HepG2 (cell line): ENCODE data around the gene AHCY. TPM values are rescaled to one million over a fixed set of nuclear protein-coding genes. Genes with fewer than 3 reads are reported as not detected.

Experiments
- FOXA1 ChIP-seq, 2 experiments: fragments of 450-650 bp in 1 of 2; sonication (generic) in 1 of 2; formaldehyde crosslinking in 1 of 2; IDR thresholded peaks; 2 replicates each; pipeline versions ENCODE4 v1.4.0 to v1.6.1; 2016 to 2020; ENCODE audit warnings: missing genetic modification reagents in 1 of 2
- IKZF4 ChIP-seq: sonication (generic); formaldehyde crosslinking; IDR thresholded peaks from 2 replicates; pipeline ENCODE4 v1.5.1; 2020; ENCODE audit warnings: borderline replicate concordance, mild to moderate bottlenecking, low read depth, missing genetic modification reagents; ENCODE audit errors: not compliant biosample characterization
- KMT2A ChIP-seq: sonication (generic); formaldehyde crosslinking; IDR thresholded peaks from 2 replicates; pipeline ENCODE4 v1.4.0; 2020; ENCODE audit warnings: missing genetic modification reagents
- MBD4 ChIP-seq: IDR thresholded peaks from 2 replicates; pipeline ENCODE4 v1.6.1; 2012; ENCODE audit warnings: low read length, inconsistent platforms, borderline replicate concordance
- NFKBIZ ChIP-seq: IDR thresholded peaks from 2 replicates; pipeline ENCODE4 v1.6.1; 2018; ENCODE audit warnings: missing genetic modification reagents, missing compliant biosample characterization
- REPIN1 ChIP-seq: sonication (generic); formaldehyde crosslinking; IDR thresholded peaks from 2 replicates; pipeline ENCODE4 v1.8.0; 2022; ENCODE audit warnings: missing genetic modification reagents, low read depth, mild to moderate bottlenecking, borderline replicate concordance
- SIN3A ChIP-seq: IDR thresholded peaks from 2 replicates; pipeline ENCODE4 v1.6.1; 2011; ENCODE audit warnings: low read depth, mild to moderate bottlenecking, control low read depth, low read length, borderline replicate concordance
- SRF ChIP-seq: IDR thresholded peaks from 2 replicates; pipeline ENCODE4 v1.6.1; 2011; ENCODE audit warnings: mild to moderate bottlenecking, low read depth, low read length, moderate library complexity
- ZFP82 ChIP-seq: sonication (generic); formaldehyde crosslinking; IDR thresholded peaks from 2 replicates; pipeline ENCODE4 v1.5.1; 2020; ENCODE audit warnings: mild to moderate bottlenecking, missing genetic modification reagents, borderline replicate concordance
- ZFYVE20 ChIP-seq: sonication (generic); formaldehyde crosslinking; IDR thresholded peaks from 2 replicates; pipeline ENCODE4 v1.8.0; 2023; ENCODE audit warnings: low read depth, mild to moderate bottlenecking, moderate library complexity, missing genetic modification reagents, borderline replicate concordance
- ZNF720 ChIP-seq: sonication (generic); formaldehyde crosslinking; IDR thresholded peaks from 2 replicates; pipeline ENCODE4 v1.4.0; 2020; ENCODE audit warnings: missing genetic modification reagents
- polyA plus RNA-seq, 8 experiments: library from polyadenylated mRNA; depleted of rRNA in 3 of 8; stranded (reverse) in 7 of 8; unstranded in 1 of 8; fragments of >200 nt; fragmentation: Illumina TruSeq in 4 of 8; extraction: Trizol in 4 of 8; gene quantifications; 2 replicates each; pipeline versions ENCODE4 v1.2.1 to v1.2.3, GENCODE V29; 2011 to 2016; ENCODE audit warnings: low read depth in 4 of 8, missing spikeins in 1 of 8, mixed read lengths in 1 of 8; ENCODE audit not compliant: insufficient read depth in 1 of 8
- total RNA-seq, 5 experiments: library from RNA; depleted of rRNA; stranded (reverse); fragments of >200 nt; fragmentation: Illumina TruSeq; extraction: Trizol; gene quantifications; 2 replicates each; pipeline ENCODE4 v1.2.3, GENCODE V29; 2016; ENCODE audit warnings: low read depth in 1 of 5
- TF ChIP-seq, protein P1 (sequence below): sonication (generic); formaldehyde crosslinking; IDR thresholded peaks from 2 replicates; pipeline ENCODE4 v1.8.1; 2023; ENCODE audit warnings: mild to moderate bottlenecking, missing genetic modification reagents
- TF ChIP-seq, protein P2 (sequence below): sonication (generic); formaldehyde crosslinking; IDR thresholded peaks from 2 replicates; pipeline ENCODE4 v1.5.0; 2020; ENCODE audit warnings: mild to moderate bottlenecking, missing genetic modification reagents, borderline replicate concordance
- TF ChIP-seq, protein P3 (sequence below): sonication (generic); formaldehyde crosslinking; IDR thresholded peaks from 2 replicates; pipeline ENCODE4 v1.5.1; 2020; ENCODE audit warnings: mild to moderate bottlenecking, missing genetic modification reagents, borderline replicate concordance
- TF ChIP-seq, protein P4 (sequence below): sonication (generic); formaldehyde crosslinking; IDR thresholded peaks from 2 replicates; pipeline ENCODE4 v1.9.0; 2021; ENCODE audit warnings: missing genetic modification reagents, borderline replicate concordance

AHCY gene
- total and polyA plus RNA-seq, 2 of the 13 experiments (the other 11 are each of a cell fraction or from before 2014, with no cell fraction given), result 407 to 419 TPM

DNA sequence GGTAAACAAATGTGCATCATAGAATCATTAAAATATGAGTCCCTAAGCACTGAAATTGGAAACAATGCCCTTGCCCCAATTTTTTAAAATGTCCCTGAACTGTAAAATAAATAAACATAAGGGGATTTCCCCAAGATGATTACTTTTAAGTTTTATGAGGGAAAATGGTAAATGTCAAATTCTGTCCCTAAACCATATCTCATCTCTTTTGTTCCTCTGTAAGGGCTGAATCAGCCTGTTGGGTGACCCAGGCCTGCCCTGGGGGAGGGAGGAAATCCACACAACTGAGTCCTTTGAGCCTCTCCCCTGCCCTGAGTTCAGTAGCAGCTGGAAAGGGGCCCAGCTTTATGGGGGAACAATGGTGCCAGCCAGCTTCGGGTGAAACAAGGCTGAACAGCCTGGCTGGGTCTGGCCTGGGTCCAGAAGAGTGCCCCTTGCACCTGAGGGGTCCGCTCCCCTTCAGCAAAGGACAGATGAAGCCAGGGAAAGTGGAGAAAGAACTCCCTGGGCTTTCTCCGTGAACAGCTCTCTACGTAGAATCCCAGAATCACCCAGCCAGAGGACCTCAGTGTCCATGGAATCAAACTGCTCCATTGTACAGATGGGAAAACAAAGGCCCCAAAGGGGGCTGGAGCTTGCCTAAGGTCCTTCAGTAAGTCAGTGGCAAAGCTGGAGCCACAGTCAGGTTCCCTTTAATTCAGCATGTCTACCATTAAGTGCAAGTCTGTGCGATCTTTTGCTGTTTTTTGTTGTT, 31.7 kb upstream of the AHCY start (continued):
- TF ChIP-seq, protein P1, sequence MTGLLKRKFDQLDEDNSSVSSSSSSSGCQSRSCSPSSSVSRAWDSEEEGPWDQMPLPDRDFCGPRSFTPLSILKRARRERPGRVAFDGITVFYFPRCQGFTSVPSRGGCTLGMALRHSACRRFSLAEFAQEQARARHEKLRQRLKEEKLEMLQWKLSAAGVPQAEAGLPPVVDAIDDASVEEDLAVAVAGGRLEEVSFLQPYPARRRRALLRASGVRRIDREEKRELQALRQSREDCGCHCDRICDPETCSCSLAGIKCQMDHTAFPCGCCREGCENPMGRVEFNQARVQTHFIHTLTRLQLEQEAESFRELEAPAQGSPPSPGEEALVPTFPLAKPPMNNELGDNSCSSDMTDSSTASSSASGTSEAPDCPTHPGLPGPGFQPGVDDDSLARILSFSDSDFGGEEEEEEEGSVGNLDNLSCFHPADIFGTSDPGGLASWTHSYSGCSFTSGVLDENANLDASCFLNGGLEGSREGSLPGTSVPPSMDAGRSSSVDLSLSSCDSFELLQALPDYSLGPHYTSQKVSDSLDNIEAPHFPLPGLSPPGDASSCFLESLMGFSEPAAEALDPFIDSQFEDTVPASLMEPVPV, result no peak; the same call in 1 of the 2 replicates
- 0 out of 2 replicates have a peak, but pooled peaks have one; percentile 13 for TF ChIP-seq REPIN1 (CRISPR knock-in tag)
- peak; percentile 19 for TF ChIP-seq IKZF4 (CRISPR knock-in tag)
- TF ChIP-seq SRF, result no peak
- no peak for TF ChIP-seq ZFP82 (CRISPR knock-in tag)
- TF ChIP-seq KMT2A (CRISPR knock-in tag), result 0 out of 2 replicates have a peak, but pooled peaks have one; percentile 18
- 0 out of 2 replicates have a peak, but pooled peaks have one; percentile 20 for TF ChIP-seq NFKBIZ (CRISPR knock-in tag)
- TF ChIP-seq, protein P2, sequence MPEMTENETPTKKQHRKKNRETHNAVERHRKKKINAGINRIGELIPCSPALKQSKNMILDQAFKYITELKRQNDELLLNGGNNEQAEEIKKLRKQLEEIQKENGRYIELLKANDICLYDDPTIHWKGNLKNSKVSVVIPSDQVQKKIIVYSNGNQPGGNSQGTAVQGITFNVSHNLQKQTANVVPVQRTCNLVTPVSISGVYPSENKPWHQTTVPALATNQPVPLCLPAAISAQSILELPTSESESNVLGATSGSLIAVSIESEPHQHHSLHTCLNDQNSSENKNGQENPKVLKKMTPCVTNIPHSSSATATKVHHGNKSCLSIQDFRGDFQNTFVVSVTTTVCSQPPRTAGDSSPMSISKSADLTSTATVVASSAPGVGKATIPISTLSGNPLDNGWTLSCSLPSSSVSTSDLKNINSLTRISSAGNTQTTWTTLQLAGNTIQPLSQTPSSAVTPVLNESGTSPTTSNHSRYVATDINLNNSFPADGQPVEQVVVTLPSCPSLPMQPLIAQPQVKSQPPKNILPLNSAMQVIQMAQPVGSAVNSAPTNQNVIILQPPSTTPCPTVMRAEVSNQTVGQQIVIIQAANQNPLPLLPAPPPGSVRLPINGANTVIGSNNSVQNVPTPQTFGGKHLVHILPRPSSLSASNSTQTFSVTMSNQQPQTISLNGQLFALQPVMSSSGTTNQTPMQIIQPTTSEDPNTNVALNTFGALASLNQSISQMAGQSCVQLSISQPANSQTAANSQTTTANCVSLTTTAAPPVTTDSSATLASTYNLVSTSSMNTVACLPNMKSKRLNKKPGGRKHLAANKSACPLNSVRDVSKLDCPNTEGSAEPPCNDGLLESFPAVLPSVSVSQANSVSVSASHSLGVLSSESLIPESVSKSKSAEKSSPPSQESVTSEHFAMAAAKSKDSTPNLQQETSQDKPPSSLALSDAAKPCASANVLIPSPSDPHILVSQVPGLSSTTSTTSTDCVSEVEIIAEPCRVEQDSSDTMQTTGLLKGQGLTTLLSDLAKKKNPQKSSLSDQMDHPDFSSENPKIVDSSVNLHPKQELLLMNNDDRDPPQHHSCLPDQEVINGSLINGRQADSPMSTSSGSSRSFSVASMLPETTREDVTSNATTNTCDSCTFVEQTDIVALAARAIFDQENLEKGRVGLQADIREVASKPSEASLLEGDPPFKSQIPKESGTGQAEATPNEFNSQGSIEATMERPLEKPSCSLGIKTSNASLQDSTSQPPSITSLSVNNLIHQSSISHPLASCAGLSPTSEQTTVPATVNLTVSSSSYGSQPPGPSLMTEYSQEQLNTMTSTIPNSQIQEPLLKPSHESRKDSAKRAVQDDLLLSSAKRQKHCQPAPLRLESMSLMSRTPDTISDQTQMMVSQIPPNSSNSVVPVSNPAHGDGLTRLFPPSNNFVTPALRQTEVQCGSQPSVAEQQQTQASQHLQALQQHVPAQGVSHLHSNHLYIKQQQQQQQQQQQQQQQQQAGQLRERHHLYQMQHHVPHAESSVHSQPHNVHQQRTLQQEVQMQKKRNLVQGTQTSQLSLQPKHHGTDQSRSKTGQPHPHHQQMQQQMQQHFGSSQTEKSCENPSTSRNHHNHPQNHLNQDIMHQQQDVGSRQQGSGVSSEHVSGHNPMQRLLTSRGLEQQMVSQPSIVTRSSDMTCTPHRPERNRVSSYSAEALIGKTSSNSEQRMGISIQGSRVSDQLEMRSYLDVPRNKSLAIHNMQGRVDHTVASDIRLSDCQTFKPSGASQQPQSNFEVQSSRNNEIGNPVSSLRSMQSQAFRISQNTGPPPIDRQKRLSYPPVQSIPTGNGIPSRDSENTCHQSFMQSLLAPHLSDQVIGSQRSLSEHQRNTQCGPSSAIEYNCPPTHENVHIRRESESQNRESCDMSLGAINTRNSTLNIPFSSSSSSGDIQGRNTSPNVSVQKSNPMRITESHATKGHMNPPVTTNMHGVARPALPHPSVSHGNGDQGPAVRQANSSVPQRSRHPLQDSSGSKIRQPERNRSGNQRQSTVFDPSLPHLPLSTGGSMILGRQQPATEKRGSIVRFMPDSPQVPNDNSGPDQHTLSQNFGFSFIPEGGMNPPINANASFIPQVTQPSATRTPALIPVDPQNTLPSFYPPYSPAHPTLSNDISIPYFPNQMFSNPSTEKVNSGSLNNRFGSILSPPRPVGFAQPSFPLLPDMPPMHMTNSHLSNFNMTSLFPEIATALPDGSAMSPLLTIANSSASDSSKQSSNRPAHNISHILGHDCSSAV (CRISPR knock-in tag), result no peak
- TF ChIP-seq, protein P3, sequence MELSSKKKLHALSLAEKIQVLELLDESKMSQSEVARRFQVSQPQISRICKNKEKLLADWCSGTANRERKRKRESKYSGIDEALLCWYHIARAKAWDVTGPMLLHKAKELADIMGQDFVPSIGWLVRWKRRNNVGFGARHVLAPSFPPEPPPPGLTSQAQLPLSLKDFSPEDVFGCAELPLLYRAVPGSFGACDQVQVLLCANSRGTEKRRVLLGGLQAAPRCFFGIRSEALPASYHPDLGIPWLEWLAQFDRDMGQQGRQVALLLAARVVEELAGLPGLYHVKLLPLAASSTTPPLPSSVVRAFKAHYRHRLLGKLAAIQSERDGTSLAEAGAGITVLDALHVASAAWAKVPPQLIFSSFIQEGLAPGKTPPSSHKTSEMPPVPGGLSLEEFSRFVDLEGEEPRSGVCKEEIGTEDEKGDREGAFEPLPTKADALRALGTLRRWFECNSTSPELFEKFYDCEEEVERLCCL, result no peak
- TF ChIP-seq, protein P4, sequence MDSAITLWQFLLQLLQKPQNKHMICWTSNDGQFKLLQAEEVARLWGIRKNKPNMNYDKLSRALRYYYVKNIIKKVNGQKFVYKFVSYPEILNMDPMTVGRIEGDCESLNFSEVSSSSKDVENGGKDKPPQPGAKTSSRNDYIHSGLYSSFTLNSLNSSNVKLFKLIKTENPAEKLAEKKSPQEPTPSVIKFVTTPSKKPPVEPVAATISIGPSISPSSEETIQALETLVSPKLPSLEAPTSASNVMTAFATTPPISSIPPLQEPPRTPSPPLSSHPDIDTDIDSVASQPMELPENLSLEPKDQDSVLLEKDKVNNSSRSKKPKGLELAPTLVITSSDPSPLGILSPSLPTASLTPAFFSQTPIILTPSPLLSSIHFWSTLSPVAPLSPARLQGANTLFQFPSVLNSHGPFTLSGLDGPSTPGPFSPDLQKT (CRISPR knock-in tag), result no peak
- TF ChIP-seq MBD4, result no peak
- TF ChIP-seq ZNF720, result no peak
- TF ChIP-seq ZFYVE20 (CRISPR knock-in tag), result no peak
- no peak for TF ChIP-seq FOXA1 (IDR thresholded peaks at IDR 0.05)
- TF ChIP-seq FOXA1 (CRISPR knock-in tag; IDR thresholded peaks at IDR 0.05), result peak; percentile 24; the same call in 1 of the 2 replicates
- TF ChIP-seq SIN3A, result no peak
